HG02678 (cell line): ENCODE results near the gene S100A13.
A peak's percentile ranks its signal among the peaks of the same experiment; 100 is the strongest.

ENCODE experiments used
- ATAC-seq: cut with Tn5 transposase; IDR thresholded peaks from one replicate; pipeline ENCODE4 v1.9.1; 2021; ENCODE audit warnings: mild to moderate bottlenecking, moderate library complexity; ENCODE audit not compliant: unreplicated experiment

Gene S100A13

DNA sequence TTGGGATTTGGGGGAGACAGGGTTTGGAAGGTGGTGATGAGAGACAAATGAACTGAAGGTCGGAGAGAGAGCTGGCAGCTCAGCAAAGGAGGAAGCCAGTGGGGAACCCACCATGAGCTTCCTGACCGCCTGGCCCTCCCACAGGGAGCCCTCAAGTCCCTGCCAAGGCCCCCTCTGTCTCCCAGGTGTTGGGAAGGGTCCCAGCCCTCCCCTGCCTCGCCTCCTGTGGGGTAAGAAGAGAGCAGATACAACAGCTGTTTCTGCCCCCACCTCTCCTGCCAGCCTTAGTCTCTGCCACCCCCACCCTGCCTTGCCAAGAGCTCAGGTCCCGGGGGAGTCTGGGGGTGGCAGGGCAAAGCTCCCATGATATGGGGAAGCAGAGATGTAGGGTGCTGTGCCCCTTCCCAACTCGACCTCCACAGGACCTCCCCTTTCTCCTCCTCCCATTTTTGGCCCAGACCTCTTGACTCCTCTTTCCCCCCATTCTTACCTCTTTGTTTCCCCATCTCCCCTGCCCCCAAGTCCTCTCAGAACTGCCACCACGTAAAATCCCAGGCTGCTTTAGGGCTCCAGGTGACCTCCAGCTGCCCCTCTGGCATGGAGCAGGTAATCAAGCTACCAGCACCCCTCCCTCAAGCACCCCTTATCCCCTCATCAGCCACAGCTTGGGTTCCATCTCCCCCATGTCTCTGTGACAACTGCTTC is 1.5 kb upstream of the S100A13 start:
- no peak for ATAC-seq

- no peak for ATAC-seq
Measured at GRCh38 chr1:153627715-153628626, 666 bp upstream of the S100A13 start, which contains the start of gene S100A1. Gene S100A1 (plus strand): TSS chr1:153628434. CDS start chr1:153630522, 2,088 bp downstream.

- ATAC-seq = no peak
Measured at GRCh38 chr1:153626477-153626903, 815 bp downstream of the S100A13 start.

DNA sequence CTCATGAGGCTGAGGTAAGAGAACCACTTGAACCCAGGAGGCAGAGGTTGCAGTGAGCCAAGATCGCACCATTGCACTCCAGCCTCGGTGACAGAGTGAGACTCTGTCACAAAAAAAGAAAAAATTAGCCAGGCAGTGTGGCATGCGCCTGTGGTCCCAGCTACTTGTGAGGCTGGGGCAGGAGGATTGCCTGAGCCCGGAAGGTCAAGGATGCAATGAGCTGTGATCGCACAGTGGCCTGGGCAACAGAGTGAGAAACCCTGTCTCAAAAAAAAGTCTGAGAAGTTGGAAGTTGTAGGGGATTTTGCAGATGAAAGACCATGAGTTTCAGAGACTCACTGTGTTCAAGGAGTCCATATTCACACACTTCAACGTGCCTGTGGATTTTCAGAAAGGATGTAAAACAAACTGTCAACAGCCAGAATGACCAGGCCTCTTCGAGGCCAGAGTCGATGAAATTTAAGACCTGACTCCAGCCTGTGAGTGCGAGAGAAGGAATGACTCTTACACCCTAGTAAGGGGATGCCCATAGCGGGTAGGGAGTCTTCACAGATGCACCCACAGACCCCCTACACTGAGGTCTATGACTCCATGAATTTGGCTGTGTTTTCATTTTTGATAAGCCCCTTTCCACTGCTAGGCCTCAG is 2.2 kb downstream of the S100A13 start:
- no peak for ATAC-seq

DNA sequence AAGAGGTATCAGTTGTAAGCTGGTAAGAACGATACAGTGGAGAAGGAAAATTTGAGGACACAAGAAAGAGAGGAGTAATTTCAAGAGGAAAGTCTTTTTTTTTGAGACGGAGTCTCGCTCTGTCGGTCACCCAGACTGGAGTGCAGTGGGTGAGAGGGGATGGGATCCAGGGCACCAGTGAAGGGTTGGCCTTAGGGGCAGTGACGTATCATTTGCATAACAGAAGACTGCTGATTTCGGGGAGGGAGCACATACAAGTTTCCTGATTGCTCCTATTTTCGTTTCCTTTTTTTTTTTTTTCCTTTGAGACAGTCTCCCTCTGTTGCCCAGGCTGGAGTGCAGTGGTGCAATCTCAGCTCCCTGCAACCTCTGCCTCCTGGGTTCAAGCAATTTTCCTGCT is 4.2 kb downstream of the S100A13 start:
- no peak for ATAC-seq

DNA sequence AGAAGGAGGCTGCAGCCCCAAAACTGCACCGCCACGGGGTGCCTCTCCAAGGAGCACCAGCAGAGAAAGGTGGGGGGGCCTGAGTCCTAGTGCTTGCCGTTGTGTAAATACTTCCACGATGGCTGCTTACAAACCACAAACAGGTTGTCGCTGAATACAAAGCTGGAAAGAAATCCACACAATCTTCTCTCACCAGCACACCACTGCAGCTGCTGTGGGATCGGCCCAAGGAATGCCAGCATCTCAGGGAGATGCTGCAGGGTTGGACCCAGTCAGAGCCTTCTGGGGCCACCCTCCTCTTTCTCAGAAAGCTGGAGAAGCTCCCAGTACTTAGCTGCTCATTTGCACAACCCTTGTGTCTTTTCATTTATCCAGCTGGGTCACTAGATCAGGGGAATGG is 8.1 kb downstream of the S100A13 start:
- no peak for ATAC-seq

- ATAC-seq = peak; percentile 75
Measured at GRCh38 chr1:153617663-153618062, 9.6 kb downstream of the S100A13 start.

DNA sequence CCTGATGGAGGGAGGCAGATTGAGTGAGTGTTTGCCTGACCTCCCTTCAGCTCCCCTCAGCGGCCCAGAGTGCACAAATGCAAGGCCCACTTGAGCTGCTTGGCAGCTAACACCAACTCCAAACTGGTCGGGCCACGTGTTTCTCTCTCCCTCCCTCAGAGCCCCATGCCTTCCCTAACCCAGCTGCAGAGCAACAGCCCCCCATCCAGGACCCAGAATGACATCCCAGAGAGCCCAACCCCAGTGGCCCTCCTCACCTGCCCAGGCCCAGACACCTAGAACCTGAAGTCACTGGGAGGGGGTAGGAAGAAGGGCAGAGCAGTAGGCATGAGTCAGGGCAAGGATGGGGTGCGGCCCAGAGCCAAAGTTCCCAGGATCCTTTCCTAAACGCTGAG is 10.4 kb downstream of the S100A13 start:
- no peak for ATAC-seq

DNA sequence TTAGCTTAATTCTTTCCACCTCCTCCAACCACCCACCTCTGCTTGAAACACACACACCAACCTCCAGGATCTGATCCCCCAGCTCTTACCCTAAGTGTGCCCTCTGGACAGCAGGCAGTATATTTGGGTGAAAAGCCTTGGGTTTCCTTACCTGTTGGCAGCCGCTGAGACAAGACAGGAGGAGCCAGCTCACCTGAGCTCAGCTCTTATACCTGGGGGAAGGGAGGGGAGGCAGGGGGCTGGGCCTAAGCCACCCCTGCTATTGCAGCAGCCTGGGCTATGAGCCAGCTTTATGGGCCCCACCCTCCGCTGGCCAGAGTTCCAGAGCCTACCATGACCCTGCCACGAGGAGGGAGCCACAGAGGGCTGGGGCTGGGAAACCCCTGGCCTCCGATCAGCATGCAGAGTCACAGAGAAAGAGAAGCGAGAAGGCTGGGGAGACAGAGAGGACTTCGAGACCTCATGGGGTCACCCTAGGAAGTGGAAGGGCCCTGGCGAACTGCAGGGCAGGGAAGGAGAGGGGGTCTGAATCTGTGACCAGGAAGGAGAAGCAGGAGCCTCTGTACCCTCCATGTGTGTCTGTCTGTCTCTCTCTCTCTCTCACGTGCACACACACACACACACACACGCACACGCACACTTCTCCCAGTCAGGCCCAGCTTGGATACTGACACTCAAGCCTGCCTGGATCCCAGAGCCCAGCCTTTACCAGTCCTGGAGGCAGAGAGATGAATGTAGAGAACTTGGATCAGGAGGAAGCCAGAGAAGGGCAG is 11.0 kb downstream of the S100A13 start, which contains the start of gene S100A14:
TSS of gene S100A14 (minus strand) at position 182 of the 773 bp plus-strand sequence. CDS start 467 bp downstream, outside the sequence.
- ATAC-seq = no peak

DNA sequence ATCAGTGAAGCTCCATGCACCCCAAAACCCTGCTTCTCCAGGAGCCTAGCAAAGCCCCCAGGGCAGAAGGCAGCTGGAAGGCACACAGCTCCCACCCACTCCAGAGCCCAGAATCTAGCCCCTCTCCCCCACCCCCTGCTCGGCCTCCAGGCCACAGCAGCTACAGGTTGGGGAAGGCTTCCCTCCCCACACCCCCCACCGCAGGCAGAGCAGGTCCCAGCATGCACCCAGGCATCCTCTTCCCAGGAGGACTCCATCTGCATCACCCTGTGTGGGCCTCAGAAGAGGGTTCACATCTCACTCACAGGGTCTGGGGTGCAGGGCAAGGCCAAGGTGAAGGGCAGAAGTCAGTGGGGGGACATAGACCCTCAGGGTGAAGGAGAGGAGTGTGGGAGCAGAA is 11.9 kb downstream of the S100A13 start:
- ATAC-seq = no peak

GRCh38 chr1:153614906-153615305 is 12.4 kb downstream of the S100A13 start:
- no peak for ATAC-seq

DNA sequence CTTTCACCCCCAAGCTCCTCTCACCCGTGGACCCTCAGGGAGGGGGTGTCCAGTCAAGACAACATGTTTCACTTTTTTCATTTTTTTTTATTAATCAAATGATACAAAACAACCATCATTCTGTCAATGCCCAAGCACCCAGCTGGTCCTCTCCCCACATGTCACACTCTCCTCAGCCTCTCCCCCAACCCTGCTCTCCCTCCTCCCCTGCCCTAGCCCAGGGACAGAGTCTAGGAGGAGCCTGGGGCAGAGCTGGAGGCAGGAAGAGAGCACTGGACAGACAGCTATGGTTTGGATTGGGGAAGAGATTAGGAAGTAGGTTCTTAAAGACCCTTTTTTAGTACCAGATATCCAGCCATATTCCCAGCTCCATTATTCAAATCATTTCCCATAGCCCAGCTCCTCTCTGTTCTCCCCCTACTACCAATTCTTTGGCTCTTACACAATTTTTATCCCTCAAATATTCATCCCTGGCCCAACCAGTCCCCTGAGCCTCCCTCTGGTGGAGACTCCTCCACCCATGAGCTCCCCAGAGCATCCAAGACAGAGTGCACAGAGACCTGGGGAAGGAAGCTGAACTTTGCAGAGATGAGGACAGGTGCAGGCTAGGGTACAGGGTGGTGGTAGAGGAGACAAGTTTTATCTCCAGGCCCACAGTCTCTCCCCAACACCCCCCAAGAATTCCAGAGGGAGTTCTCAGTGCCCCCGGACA is 13.0 kb downstream of the S100A13 start:
- no peak for ATAC-seq

DNA sequence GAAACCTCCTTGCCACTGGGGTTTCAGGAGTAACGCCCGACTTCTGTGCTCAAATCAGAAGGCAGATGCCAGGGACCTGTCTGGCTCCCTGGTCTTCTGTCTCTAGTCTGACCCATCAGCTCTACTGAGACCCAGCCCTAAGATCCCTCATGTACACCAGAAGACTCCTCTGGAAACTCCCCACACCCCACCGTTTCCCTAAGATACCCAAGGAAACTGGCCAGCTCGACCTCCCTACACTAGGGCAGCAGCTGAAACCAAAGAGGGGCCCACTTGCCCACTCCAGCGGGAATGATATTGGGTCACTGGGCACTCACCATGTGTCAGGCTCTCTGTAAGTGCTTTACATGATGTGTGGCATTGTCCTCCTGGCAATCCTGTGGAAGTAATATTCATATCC is 13.9 kb downstream of the S100A13 start:
- ATAC-seq = no peak

DNA sequence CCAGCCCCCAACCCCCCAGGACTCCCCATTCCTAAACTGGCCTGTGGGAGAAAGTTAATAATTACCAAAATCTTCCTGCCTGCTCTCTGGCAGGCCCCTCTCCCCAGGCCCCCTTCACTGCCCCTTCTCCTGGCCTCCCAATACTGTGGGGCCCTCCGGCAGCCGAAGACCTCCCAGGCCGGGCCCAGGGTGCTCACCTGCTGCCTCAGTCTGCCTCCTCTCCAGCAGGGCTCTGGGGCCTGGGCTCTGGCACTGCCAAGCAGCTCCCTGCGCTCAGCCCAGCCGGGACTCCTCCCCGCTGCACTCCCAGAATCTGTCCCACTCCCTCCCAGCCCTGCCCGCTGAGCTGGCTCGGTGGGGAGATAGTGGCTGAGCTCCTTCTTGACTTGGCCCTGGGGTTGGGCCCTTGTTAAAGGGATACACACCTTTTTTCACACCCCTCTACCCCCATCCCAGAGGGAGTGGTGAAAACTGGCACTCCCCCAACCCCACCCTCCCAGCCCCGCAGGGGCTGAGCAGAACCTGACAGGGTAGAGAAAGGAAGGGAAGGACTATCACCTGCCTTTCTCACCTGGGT is 14.5 kb downstream of the S100A13 start, which contains the start of gene S100A16:
TSS of gene S100A16 (minus strand) at position 383 of the 577 bp plus-strand sequence. CDS start 4,986 bp downstream, outside the sequence.
- ATAC-seq = no peak

DNA sequence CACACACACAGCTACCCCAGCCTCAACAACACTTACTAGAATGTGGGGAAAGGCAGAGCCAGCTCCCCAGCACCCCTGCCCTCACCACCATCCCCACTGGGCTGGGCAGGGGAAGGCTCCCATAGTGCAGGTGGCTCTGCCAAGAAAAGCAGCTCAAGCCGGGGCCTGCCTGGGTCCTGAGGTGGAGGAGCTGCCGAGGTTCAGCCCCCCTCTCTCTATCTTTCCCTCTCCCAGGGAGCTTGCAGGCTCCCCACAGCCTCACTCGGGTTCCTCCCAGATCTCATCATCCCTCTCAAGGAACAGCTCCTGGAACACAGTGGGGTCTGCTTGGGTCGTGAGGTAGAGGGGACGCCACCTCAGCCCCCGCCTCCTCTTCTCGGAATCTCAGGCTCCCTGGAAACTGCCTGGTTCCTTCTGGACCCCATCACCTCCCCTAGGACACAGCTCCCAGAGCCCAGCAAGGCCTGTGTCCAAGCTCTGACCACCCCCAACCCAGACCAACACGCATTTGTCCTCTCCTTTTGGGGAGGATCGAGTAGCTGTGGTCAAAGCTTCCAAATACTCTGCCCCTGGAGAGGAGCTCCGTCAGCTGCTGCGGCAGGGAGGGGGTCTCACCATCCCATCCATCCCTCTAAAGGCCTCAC is 15.1 kb downstream of the S100A13 start:
- no peak for ATAC-seq

DNA sequence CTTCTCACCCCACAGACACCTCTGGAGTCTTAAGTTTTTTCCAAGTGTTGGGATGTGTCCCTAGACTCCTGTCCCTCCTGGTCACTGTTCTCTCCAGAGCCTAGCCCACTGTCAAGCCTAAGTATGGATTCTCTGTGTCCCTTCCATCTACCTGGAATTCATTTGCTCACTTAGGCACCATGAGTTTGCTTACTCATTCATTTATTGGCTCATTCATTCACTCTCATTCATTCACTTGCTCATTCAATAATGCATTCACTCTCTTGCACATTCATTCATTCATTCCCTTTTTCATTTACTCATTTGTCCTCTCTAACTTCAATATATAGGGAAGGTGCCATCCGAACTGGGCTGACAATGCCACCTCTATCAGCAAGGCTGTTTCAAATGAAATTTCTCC is 15.9 kb downstream of the S100A13 start:
- ATAC-seq = no peak

GRCh38 chr1:153610811-153611301 is 16.4 kb downstream of the S100A13 start:
- ATAC-seq = no peak

DNA sequence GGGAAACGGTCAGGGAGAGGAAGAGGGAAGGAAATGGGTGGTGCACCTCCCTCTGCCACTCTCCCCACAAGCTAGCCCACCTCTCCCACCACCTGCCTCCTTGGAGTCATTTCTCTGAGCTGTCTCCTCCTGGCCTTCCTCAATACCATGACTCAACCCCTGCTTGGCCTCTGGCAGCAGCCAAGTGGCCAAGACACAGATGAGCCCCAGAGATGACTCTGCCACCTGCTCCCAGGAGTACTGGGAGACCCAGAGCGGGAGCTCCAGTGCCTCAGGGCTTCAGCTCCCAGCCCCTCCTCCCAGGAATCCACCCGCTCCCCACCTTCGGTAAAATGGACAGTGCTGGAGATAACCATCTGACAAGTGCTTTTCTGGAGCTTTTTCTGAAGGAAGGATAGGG is 17.0 kb downstream of the S100A13 start:
- no peak for ATAC-seq

DNA sequence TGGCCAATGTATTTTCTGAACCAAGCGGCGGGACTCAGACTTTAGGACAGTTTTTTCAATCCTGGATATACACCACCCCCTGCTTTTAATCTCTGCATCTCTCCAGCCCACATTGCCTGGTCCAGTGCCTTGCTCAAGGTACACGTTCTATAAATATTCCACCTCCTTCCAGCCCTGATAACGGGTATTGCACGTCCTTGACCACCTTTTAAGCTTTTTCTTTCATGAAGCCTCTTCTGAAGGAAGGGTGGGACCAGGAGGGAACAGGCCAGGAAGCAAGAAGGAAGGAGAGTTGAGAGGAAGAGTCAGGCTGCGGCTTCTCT is 17.8 kb downstream of the S100A13 start:
- ATAC-seq = no peak
